Body of pancreas (tissue), 4 donors: ENCODE results near the gene TMEM179B.

ENCODE experiments used
- POLR2A ChIP-seq, 3 donors: fragments of 450-650 bp; IDR thresholded peaks; one replicate each; pipeline ENCODE4 v1.6.1; 2016; ENCODE audit warnings: antibody characterized with exemption in 3 of 3, mild to moderate bottlenecking in 2 of 3
- TF ChIP-seq, protein P1 (sequence below), 7 experiments: fragments of 450-650 bp in 4 of 7; fragments of 200-600 bp in 3 of 7; sonication (generic) in 3 of 7; IDR thresholded peaks; one replicate each; pipeline ENCODE4 v1.5.1; 2016 to 2019; ENCODE audit warnings: antibody characterized with exemption in 7 of 7

DNA sequence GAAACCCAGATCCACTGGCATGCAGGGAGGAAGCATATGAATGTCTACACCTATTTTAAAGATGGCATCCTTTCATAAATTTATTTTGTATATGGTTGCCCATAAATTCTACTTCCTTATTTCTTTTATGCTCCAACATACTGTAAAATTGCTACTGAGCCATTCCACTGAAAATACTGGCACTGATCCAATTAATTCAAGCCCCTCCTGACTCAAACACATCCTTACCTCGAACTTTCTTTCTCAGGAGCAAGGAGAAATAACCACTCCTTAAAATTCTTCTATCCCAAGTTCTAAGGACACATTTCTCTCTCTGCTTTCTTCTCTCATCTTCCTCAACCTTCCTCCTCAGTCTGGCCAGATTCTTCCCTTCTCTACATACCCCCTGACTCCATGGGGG, 23.5 kb downstream of the TMEM179B start:
- no peak for TF ChIP-seq POLR2A (IDR thresholded peaks at IDR 0.05)
- TF ChIP-seq, protein P1, sequence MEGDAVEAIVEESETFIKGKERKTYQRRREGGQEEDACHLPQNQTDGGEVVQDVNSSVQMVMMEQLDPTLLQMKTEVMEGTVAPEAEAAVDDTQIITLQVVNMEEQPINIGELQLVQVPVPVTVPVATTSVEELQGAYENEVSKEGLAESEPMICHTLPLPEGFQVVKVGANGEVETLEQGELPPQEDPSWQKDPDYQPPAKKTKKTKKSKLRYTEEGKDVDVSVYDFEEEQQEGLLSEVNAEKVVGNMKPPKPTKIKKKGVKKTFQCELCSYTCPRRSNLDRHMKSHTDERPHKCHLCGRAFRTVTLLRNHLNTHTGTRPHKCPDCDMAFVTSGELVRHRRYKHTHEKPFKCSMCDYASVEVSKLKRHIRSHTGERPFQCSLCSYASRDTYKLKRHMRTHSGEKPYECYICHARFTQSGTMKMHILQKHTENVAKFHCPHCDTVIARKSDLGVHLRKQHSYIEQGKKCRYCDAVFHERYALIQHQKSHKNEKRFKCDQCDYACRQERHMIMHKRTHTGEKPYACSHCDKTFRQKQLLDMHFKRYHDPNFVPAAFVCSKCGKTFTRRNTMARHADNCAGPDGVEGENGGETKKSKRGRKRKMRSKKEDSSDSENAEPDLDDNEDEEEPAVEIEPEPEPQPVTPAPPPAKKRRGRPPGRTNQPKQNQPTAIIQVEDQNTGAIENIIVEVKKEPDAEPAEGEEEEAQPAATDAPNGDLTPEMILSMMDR (IDR thresholded peaks at IDR 0.05): no peak
